Measurements from ENCODE around the gene TULP4. TPM values are rescaled to one million over a fixed set of nuclear protein-coding genes. Genes with fewer than 3 reads are reported as not detected.

The TULP4 gene
- total and polyA plus RNA-seq, 8 donors: 1.7 to 237 (median 54.3) TPM

- Histone ChIP-seq H3K4me1 (no peaks in the 10 kb centered on the region), H3K27me3 (no peaks in the 10 kb centered on the region), H3K36me3 (peaks cover 0 to 14% (median 7%) of the 10 kb centered on the region in 4 donors), H3K4me3 (no peak overlapping the region), H3K27ac (no peak overlapping the region), H3K9me3 (no peaks in the 10 kb centered on the region)
- WGBS, 5 donors: 96 to 100% (median 99%) methylated on average over 2 of the region's 2 CpGs
- intact Hi-C loops (cut with DNase I; ENCODE audit: low total_unique reads): no loop called here
- no peak for DNase-seq
- TF ChIP-seq, protein P1, sequence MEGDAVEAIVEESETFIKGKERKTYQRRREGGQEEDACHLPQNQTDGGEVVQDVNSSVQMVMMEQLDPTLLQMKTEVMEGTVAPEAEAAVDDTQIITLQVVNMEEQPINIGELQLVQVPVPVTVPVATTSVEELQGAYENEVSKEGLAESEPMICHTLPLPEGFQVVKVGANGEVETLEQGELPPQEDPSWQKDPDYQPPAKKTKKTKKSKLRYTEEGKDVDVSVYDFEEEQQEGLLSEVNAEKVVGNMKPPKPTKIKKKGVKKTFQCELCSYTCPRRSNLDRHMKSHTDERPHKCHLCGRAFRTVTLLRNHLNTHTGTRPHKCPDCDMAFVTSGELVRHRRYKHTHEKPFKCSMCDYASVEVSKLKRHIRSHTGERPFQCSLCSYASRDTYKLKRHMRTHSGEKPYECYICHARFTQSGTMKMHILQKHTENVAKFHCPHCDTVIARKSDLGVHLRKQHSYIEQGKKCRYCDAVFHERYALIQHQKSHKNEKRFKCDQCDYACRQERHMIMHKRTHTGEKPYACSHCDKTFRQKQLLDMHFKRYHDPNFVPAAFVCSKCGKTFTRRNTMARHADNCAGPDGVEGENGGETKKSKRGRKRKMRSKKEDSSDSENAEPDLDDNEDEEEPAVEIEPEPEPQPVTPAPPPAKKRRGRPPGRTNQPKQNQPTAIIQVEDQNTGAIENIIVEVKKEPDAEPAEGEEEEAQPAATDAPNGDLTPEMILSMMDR (IDR thresholded peaks at IDR 0.05): no peak
- no peak for TF ChIP-seq EP300 (IDR thresholded peaks at IDR 0.05)
- no peak for TF ChIP-seq POLR2A (IDR thresholded peaks at IDR 0.05)
- TF ChIP-seq POLR2AphosphoS5 (IDR thresholded peaks at IDR 0.05): no peak
Measured at GRCh38 chr6:158419339-158419909, 107.2 kb downstream of the TULP4 start.

DNA sequence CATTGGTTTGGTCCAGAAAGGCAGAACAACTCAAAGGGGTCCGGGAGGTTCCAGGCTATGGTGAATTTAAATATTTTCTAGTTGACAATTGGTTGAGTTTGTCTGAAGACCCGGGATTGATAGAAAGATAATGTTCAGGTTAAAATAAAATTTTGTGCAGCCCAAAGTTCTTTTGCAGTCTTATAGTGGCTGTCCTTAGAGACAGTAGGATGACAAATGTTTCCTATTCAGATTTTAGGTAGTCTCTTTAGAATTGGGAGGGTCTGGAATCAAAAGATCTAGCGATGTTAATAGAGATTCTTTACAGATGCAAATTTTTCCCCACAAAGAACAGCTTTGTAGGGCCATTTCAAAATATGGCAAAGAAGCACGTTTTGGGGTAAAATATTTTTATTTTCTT lies 109.1 kb downstream of the TULP4 start:
- no peak overlapping the region for H3K4me3 ChIP-seq
- H3K27ac ChIP-seq: no peak overlapping the region
- no peaks in the 10 kb centered on the region for H3K9me3 ChIP-seq
- TF ChIP-seq POLR2AphosphoS5 (IDR thresholded peaks at IDR 0.05) (no peak), POLR2A (IDR thresholded peaks at IDR 0.05) (no peak), EP300 (IDR thresholded peaks at IDR 0.05) (no peak)
- TF ChIP-seq, protein P1 (IDR thresholded peaks at IDR 0.05): no peak
- WGBS, 5 donors: 89 to 95% (median 93%) methylated on average over 4 of the region's 4 CpGs
- H3K27me3 ChIP-seq: no peaks in the 10 kb centered on the region
- intact Hi-C loops (cut with DNase I; ENCODE audit: low total_unique reads): no loop called here
- H3K4me1 ChIP-seq: no peaks in the 10 kb centered on the region
- DNase-seq: no peak
- H3K36me3 ChIP-seq: peaks cover 0 to 9% (median 6%) of the 10 kb centered on the region in 4 donors

- no peak for DNase-seq
- no peaks in the 10 kb centered on the region for H3K4me1 ChIP-seq
- intact Hi-C loops (cut with DNase I; ENCODE audit: low total_unique reads): no loop called here
- H3K9me3 ChIP-seq: no peaks in the 10 kb centered on the region
- WGBS, 5 donors: 90 to 98% (median 94%) methylated on average over 14 to 15 of the region's 15 CpGs
- TF ChIP-seq POLR2A (IDR thresholded peaks at IDR 0.05) (no peak), POLR2AphosphoS5 (IDR thresholded peaks at IDR 0.05) (no peak), EP300 (IDR thresholded peaks at IDR 0.05) (no peak)
- TF ChIP-seq, protein P1 (IDR thresholded peaks at IDR 0.05): no peak
- H3K36me3 ChIP-seq: peaks cover 0 to 5% (median 0%) of the 10 kb centered on the region in 4 donors
- no peaks in the 10 kb centered on the region for H3K27me3 ChIP-seq
- H3K4me3 ChIP-seq: no peak overlapping the region
- no peak overlapping the region for H3K27ac ChIP-seq
Measured at GRCh38 chr6:158422629-158423238, 110.5 kb downstream of the TULP4 start.

DNA sequence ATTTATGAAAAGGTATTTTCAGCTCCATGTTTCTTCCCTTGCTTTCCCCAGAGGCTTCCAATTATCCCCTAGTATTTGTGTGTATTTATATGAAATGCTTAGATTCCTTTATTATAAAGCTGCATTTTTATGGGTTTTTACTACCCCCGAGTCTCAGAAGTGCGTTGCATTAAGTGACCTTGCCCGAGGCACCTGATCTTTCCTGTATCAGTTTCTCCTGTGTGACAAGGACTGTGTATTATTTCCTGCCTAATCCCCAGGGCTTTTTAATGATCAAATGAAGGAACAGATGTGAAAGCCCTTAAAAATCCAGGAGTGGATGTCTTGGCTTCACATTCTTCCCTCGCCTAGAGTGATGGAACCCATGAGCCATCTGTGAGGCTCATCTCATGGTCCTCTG lies 118.8 kb downstream of the TULP4 start:
- Histone ChIP-seq H3K36me3 (peaks cover 0 to 21% (median 19%) of the 10 kb centered on the region in 4 donors), H3K27ac (no peak overlapping the region), H3K4me3 (no peak overlapping the region), H3K9me3 (no peaks in the 10 kb centered on the region), H3K4me1 (no peaks in the 10 kb centered on the region), H3K27me3 (no peaks in the 10 kb centered on the region)
- WGBS, 5 donors: 90 to 95% (median 94%) methylated on average over 4 of the region's 4 CpGs
- TF ChIP-seq, protein P1 (IDR thresholded peaks at IDR 0.05): no peak
- no peak for TF ChIP-seq POLR2A (IDR thresholded peaks at IDR 0.05)
- no peak for TF ChIP-seq POLR2AphosphoS5 (IDR thresholded peaks at IDR 0.05)
- no peak for TF ChIP-seq EP300 (IDR thresholded peaks at IDR 0.05)
- no peak for DNase-seq
- intact Hi-C loops (cut with DNase I; ENCODE audit: low total_unique reads): no loop called here
